NCI-H524 (cell line): ENCODE measurements around the gene CSF2.
A peak's percentile ranks its signal among the peaks of the same experiment; 100 is the strongest.
"Not testable (repeated sequence)": the region's sequence is repeated elsewhere in the genome, so short reads cannot be mapped to it uniquely, and the experiment has no call there.

Experiments
- DNase-seq, 2 experiments: peaks; one replicate each; lab custom pipeline; 2025; lab: John Stamatoyannopoulos, UW

The CSF2 gene

DNA sequence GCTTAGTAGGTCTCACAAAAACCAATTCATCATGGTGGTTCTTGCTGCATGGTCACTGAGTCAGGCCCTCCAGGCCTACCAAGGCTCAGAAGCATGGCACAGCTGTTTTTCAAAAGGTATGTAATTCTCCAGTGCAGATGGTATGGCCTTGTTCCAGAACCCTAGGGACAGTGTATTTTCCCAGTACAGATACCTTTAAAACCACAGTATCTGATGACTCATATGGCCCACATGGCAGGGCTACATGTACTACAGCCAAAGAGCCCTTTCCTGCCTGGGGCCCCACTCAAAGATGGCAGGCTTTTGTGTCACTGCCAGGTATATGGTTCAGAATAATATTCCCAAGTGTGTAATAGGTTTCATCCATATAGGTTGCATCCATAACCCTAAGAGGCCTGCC lies 16.5 kb downstream of the CSF2 start:
- peak in 1 of 2 experiments; percentile 70 for DNase-seq

DNA sequence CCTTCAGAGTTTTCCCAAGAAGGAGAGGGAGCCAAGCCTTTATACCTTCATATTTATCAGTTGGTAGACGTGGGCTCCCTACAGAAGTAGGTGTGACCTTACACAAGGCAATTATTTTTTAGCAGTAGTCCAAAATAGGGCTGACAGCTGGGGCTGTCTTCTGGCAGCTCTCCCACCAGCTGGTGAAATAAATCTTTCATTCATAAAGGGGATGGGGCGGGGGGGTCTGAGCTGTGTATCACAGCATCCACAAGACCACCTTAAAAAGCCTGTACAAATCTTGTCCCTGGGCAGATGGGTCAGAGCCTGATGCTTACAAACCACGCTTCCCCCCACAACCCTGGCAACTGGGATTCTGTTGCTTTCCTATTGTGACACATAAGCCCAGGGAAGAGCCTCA lies 19.7 kb downstream of the CSF2 start:
- DNase-seq = peak; percentile 82 to 96

DNA sequence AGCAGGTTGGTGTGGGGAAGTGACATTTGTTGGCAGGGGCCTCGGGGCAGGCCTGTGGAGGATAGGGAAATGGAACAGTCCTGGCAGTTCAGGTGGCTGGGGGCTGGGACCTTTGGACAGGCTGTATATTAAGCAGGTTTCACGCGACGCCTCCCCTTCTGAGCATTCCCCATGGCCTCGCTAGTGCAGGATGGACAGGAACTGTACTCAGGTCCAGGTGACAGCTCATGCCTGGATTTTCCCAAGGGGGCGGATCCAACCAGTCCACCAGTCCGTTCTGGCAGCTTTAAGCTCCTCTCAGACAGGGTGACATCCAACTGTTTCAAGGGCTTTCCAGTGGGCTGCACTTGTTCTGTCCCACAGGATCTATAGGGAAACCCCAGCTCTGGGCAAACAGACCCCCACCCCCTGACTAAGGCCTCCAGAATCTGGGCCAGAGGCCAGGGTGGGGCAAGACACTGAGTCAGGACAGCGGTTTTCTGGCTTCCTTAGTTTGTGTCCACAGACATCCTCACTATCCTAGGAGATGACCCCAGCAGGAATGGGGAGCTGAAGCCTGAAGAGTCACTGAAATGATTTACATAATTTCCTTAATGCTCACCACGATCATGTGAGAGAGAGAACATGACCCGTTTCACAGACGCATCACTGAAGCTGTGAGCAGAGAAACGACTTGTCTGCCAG lies 20.9 kb downstream of the CSF2 start:
- DNase-seq = peak in 1 of 2 experiments; percentile 26

DNA sequence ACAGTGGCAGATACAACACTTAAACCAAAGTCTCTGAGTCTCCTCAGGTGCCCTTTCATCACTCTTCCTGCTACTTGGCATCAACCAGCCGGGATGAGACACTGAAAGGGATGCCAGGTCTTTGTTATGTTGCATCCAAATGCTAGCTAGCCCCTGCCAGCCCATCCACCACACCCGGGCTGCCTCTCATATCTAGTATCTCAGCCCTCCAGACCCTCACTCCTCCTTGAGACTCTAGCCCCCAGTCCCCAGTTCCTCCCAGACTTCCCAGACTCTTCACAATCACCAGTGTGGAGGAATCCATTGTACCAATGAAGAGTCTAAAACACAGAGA lies 21.5 kb downstream of the CSF2 start:
- DNase-seq = no peak

DNA sequence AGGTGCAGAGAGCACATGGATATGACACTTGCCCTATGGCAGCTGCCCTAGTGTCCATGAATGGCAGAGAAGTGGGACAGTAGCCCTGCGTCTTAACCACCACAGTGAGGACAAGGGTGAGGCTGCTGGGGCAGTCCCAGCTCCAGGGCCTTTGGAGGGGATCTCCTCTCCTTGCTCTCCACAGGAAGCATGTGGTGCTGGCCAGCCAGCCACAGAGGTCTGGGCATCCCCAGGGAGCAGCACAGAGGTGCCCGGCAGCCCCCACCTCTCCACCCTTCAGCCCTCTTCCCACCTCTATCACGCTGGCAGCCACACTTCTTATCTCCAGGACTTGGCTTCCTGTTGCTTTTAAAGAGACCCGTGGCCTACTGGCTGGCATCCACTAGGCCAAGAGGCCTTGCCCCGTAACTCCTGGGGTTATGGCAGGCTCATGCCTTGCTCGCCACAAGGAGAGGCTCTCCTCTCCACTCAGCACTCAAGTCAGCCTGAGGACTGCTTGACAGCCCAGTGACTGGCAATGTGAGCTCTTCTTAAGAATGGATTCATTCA lies 21.9 kb downstream of the CSF2 start:
- DNase-seq = no peak

DNA sequence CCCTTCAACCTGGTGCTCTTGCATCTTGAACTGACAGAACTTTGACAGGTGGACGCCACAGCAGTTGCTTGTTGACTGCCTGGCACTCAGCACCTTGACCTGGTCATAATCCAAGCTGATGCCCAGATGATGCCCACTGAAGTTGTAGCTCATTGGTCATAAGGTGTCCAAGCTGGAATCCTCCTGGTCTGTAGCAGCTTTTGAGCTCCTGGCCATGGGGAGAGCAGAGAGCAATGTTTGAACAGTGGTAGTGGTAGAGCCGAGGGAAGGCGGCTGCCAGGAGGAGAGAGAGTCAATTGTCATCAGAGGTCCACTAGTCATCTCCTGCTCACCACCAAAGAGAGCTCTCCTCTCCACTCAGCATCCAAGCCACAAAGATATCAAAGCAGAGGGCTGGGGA lies 23.3 kb downstream of the CSF2 start:
- no peak for DNase-seq

DNA sequence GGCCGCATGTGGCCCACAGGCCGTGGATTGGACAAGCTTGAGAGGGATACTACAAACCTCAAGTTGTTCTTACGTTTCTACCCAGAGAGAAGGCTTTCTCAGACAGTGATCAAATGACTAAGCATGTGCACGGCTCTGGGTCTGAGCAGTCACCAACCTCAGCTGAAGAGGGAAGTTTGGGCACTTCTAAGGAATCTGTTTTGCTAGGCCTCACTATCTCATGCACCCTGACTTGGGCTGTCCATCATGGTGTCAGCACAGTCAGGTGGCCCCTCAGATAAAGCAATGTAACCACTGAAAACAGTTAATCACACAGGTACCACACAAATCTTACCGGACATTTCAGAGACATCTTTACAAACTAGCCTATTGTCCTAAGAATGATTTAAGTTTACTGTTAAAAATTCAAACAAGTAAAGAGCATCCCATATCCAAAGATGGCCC lies 24.6 kb downstream of the CSF2 start:
- no peak for DNase-seq

DNA sequence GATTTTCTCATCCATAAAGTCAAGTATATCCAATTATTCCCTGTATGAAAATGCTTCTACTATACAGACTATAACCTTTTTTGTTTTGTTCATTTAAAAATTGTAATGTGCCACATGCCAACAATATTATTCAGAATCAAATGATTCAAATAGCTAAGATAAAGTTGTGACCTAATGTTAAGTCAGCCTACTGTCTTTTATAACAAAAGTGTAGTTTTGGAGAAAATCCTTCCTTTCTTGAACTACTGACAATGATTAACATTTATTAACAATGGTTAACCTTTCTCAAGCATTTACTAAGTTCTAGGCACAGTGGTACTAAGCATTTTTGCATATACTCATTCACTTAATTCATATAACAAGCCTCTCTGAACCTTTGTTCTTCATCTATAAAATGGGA lies 25.0 kb downstream of the CSF2 start:
- no peak for DNase-seq

DNA sequence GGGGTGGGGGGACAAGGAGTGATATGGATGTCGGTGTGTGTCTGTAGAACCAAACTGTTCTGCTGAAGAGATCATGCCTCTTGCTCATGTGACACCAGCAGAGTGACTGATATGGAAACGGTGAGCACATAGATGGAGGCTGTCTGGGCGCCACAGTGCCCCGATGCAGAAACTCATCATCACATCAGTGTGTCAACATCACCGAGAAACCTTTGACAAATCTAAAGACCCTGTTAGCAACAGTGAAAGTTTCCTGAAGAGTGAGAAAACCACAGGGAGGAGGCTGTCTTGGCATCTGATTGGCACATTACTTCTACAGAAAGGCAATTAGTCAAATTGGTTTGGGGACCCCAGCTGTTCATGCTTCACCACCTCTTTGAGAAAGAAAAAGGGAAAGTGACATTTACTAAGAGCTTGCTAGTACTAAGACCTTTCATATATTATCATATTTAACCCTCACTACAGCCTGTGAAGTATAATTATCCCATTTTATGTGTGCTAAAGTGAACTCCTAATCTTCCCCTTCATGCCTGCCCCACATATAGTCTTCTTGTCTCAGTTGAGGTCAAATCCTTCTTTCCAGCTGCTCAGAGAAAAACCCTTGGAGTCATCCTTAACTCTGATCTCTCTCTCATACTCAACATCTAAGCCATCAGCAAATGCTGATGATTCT lies 25.6 kb downstream of the CSF2 start:
- DNase-seq = no peak

DNA sequence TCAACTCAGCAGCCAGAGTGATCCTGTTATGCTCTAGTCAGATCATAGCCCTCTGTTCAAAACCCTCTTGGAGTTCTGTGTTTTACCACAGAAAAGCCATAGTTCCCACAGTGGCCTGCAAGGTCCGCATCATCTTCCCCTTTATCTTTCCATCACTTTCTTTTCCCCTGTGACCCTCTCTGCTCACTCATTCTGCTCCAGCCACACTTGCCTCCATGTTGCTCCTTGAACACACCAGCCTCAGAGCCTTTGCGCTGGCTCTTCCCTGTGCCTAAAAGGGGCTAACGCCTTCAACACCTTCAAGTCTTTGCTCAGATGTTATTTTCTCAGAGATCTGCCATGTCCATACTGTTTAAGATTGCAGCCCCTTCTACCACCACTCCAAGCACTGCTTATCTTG lies 26.3 kb downstream of the CSF2 start:
- no peak for DNase-seq

DNA sequence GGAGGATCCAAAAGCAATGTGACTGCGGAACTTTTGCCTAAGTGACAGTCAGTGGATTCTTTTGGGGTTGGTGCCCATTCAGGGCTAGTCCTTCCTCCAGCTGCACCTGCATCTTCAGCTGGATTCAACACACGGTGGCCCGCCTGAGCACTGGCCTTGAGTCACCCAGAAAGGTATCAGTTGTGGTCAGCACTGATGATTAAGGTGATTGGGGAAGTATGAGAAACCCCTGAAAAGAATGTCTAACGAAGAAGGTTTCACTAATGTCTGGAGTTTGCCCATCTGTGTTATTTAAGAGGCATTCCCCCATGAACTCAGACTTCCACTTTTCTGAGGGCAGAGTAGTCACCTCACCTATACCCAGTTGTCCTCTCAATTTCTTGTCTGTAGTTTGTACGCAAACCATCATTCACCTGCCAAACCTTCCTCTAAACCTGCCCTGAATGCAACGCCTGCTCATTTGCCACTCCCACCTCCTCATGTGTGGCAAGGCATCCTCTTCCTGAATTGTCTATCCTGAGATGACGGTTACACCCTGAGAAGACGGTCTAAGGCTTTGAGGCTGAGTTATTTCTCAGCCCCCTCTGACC lies 27.2 kb downstream of the CSF2 start:
- no peak for DNase-seq

DNA sequence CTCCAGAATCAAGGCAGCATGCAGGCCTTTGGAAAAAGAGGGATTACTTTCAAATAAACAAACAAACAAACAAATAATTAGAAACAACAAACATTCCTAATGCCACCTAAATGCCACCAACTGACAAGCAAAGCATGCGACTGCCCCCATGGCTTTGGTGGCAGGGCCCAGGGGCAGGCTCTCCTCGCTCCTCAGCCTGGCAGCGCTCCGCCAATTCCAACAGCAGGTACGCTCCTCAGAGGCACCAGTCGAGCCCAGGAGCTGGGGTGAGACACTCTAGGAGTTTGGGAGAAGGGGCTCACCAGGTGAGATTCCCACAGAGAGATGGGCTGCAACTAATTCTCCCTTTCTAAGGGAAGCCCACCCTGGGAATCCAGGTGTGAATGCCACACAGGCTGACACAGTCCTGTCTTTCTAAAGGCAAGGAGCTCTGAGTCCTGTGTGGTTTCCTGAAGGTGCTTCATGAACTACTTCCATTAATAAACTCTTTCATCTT lies 27.8 kb downstream of the CSF2 start:
- DNase-seq = no peak

DNA sequence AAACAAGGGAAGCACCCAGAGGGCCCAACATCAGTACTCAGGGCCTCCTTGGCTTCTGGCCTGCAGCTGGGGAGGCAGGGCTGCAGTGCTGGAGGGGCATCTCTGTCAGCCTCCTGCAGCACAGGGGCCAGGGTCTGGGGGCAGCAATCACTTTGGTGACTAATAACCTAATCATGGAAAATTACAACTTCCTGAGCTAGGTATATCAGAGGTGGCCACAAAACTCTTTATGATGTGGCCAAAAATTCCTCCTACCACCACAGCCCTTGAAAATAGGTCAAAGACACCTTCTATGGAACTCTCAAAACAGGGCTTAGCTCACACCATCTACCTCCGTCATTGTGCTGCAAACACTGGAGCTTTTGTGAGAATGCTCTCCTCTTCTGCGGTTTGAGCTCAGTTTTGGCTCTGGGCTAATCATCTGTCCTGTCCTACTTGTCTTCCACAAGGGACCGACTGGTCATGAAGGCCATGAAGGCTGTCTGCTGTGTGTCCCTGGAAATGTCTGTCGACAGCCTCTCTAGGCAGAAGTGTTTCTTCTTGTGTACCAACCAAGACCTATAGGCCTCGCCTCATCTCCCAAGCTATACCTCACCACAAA lies 28.6 kb downstream of the CSF2 start:
- DNase-seq = no peak

DNA sequence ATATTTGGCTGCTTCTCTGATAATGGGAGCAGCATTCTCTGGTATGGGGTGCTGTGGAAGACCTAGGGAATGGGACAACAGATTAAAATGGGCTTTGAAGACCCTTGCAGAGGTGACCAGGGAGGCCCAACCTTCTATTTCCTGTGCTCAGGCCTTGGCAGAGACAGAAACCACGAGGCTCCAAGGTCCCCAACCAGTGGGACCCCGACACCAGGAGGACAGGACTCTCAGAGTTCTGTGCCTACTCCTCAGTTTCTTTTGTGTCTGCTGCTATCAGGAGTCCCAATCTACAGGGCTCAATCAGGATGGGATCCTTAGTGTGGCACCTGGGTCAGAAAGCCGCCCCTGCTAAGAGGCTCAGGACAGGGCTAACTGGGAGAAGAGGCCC lies 29.3 kb downstream of the CSF2 start:
- no peak for DNase-seq

DNA sequence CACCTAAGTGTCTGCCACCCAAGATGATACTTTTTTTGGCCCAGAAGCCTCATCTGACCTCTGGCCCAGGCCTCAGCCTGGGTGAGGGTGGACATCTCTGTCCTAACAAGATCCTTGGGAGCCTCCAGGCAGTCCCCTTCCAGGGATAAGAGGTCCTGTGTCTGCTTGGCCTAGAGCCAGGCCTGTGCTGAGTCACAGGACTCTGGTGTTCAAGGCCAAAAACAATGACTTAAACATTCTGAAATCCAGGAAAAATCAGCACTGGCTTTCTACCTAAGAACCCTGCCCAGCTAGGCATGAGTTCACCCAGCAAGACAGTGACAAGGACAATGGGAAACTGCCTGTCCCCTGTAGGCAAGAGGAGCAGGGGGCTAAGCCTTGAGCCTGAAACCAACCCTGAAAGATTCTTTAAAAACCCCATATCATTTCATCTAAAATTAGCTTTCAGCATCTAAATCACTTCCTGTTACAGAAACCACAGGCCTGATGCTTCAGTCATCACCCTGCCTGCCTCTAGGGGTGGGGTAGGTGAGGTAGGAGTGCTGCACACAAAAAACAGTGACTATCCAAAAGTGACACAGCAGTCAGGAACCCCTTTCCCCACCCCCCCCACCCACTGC lies 29.9 kb downstream of the CSF2 start:
- DNase-seq = no peak

DNA sequence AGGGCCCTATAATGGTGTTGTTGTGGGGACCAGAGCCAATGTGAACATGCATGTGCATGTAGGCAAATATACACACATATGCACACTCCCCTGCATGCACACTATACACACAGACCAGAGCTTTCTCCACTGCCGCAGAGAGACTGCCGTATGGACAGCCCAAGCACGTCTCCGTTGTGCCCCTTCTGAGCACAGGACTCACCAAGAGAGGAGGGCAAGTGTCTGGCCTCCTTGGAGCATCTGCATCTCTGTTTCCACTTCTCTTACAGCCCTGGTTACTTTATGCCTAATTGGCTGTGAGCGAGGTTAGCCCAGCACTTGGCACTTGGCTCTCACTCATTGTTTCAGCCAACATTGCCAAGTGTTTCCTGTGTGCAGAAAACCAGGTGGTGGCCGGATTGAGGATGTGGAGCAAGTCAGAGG lies 30.4 kb downstream of the CSF2 start:
- DNase-seq = no peak

DNA sequence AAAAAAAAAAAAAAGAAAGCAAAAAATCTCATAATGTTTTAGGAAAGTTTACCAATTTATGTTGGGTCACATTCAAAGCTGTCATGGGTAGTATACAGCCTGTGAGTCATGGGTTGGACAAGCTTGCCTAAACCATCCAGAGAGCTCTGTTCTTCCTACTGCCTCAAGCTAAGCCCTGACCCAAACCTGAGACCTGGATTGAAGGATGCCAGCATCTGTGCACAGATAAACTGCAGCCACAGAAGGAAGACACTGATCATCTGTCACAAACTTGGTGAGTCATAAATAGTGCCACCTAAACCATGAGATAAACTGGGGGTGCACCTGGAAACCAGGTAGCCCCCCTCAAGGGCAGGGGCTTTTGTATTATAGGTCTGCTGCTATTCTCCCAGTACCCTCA lies 31.0 kb downstream of the CSF2 start:
- DNase-seq = no peak

DNA sequence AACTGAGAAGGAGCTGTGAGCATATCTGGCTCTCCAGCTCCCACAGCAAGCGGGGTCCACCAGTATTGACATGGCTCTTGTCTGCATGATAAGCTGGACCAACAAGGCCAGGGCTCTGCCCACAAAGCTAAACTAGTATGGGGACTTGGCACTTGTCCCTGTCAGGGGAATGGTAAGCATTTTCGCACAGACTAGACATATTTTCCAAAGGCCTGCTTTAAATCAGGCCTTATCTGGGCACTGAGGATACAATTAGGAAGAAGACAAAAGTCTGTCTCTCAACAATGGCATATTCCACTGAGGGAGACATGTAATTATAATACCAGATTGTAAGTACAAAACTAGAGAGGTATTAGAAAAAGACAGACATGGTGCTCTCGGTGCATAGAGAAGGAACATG lies 32.1 kb downstream of the CSF2 start:
- DNase-seq = no peak

DNA sequence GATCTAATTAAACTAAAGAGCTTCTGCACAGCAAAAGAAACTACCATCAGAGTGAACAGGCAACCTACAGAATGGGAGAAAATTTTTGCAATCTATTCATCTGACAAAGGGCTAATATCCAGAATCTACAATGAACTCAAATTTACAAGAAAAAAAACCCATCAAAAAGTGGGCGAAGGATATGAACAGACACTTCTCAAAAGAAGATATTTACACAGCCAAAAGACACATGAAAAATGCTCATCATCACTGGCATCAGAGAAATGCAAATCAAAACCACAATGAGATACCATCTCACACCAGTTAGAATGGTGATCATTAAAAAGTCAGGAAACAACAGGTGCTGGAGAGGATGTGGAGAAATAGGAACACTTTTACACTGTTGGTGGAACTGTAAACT lies 34.9 kb downstream of the CSF2 start:
- not testable (repeated sequence) for DNase-seq

DNA sequence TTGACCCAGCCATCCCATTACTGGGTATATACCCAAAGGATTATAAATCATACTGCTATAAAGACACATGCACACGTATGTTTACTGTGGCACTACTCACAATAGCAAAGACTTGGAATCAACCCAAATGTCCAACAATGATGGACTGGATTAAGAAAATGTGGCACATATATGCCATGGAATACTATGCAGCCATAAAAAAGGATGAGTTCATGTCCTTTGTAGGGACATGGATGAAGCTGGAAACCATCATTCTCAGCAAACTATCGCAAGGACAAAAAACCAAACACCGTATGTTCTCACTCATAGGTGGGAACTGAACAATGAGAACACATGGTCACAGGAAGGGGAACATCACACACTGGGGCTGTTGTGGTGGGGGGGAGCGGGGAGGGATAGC lies 35.4 kb downstream of the CSF2 start:
- not testable (repeated sequence) for DNase-seq

DNA sequence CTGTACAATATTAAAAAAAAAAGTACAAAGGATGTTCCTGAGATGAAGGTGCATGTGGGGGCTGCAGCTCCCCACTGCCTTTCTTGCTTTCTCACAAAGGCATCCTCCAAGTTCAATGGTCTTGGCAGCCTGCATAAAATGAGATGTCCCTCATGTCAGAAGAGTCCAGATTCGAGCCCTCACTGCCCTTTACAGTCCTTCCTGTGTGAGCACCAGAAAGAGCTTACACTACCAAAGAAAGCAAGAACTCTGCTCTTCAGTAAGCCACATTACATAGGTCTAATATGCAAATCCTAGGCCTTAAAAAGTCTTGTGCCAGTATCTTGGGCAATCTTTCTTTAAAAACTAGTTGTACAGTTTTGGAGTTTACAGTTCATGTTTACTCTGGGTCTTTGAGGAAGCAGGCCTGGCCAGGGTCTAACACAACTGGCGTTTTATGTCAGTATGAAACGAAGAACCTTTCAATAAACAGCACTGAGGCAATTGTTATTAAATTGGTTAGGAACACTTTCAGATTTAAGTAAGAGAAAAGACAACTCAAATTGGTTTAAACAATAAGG lies 36.0 kb downstream of the CSF2 start:
- no peak for DNase-seq

DNA sequence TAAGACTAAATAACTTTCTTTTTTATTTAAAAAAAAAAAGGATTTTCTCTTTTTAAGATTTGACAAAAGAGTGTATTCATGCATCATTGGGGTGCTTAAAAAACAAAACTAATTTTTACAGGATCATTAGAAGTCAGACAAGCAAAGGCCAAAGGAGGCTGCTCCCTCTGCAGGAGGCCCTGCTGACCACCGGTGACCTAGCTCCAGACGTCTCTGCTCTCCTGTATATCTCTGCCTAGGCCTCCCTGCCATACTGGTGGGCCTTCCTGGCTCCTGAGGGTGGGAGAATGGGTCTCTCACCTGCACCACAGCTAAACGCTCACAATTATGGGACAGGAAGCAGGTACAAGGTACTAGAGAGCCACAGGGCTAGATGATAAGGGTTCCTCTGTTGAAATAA lies 36.6 kb downstream of the CSF2 start:
- no peak for DNase-seq
